H1 (cell line): Measurements from ENCODE around the gene GALK1. TPM values are rescaled to one million over a fixed set of nuclear protein-coding genes. Genes with fewer than 3 reads are reported as not detected.

ENCODE experiments used
- CTCF ChIA-PET: fragments of 300-600 bp; sonication (Branson Sonifier 250); formaldehyde crosslinking; loops from one replicate; lab custom pipeline; 2021; ENCODE audit not compliant: partially characterized antibody; lab: Charles Lee
- POLR2A ChIA-PET: fragments of 300-600 bp; sonication (Branson Sonifier 250); formaldehyde crosslinking; loops from one replicate; lab custom pipeline; 2021; ENCODE audit warnings: inconsistent platforms; ENCODE audit not compliant: partially characterized antibody; lab: Charles Lee
- DNase-seq, 2 experiments: peaks; one replicate each; pipeline versions ENCODE4 v3.0.0 to v3.0.0-alpha.2; 2010 to 2022; ENCODE audit warnings: low spot score in 2 of 2, low read depth in 1 of 2, mixed read lengths in 1 of 2
- FAIRE-seq: peaks from 2 replicates; lab custom pipeline; 2011; peaks lifted over from hg19 to GRCh38; lab: Jason Lieb, UNC
- H2AFZ ChIP-seq: 2 replicates; pipeline ENCODE4 v1.8.1; 2012; ENCODE audit warnings: low read length, inconsistent platforms
- H2AK5ac ChIP-seq: 2 replicates; pipeline ENCODE4 v1.6.1; 2013; ENCODE audit warnings: low read depth, low read length
- H2BK120ac ChIP-seq: replicated peaks from 2 replicates; pipeline ENCODE3; 2013; ENCODE audit warnings: low read depth, low read length, inconsistent platforms
- H2BK12ac ChIP-seq: 2 replicates; pipeline ENCODE4 v1.6.1; 2013; ENCODE audit warnings: low read depth, low read length
- H2BK15ac ChIP-seq: 2 replicates; pipeline ENCODE4 v1.6.1; 2013; ENCODE audit warnings: low read length
- H2BK20ac ChIP-seq: 2 replicates; pipeline ENCODE4 v1.6.1; 2013; ENCODE audit warnings: low read length
- H2BK5ac ChIP-seq: 2 replicates; pipeline ENCODE4 v1.6.1; 2013; ENCODE audit warnings: low read depth, low read length
- H3K14ac ChIP-seq: 2 replicates; pipeline ENCODE4 v1.6.1; 2013; ENCODE audit warnings: inconsistent platforms; ENCODE audit not compliant: insufficient read length
- H3K18ac ChIP-seq: 2 replicates; pipeline ENCODE4 v1.6.1; 2013; ENCODE audit warnings: low read length; ENCODE audit errors: extremely low read depth
- H3K23ac ChIP-seq: 2 replicates; pipeline ENCODE4 v1.6.1; 2013; ENCODE audit warnings: inconsistent platforms; ENCODE audit not compliant: insufficient read length
- H3K23me2 ChIP-seq: 2 replicates; pipeline ENCODE4 v1.6.1; 2013; ENCODE audit warnings: low read depth, low read length
- H3K27ac ChIP-seq: 2 replicates; pipeline ENCODE4 v1.6.1; 2011; ENCODE audit warnings: low read depth, low read length, inconsistent platforms
- H3K27me3 ChIP-seq, 4 experiments: replicated peaks in 1 of 4; 1 replicate in 1 of 4; 2 replicates in 3 of 4; pipeline versions ENCODE4 v1.6.1 to v1.8.1; 2011 to 2013; ENCODE audit warnings: low read length in 3 of 4, mild to moderate bottlenecking in 3 of 4, inconsistent platforms in 2 of 4, mixed read lengths in 2 of 4, moderate library complexity in 1 of 4; ENCODE audit not compliant: control insufficient read depth in 3 of 4, insufficient read depth in 3 of 4; ENCODE audit errors: extremely low read depth in 1 of 4
- H3K36me3 ChIP-seq, 4 experiments: 2 replicates each; pipeline versions ENCODE4 v1.6.1 to v1.8.1; 2011 to 2013; ENCODE audit warnings: mild to moderate bottlenecking in 4 of 4, low read length in 3 of 4, moderate library complexity in 2 of 4, control low read depth in 1 of 4, inconsistent platforms in 1 of 4; ENCODE audit not compliant: insufficient read depth in 4 of 4, control insufficient read depth in 2 of 4
- H3K4ac ChIP-seq: replicated peaks from 2 replicates; pipeline ENCODE3; 2013; ENCODE audit warnings: low read length, low read depth, mixed read lengths, inconsistent platforms; ENCODE audit not compliant: insufficient read length
- H3K4me1 ChIP-seq, 4 experiments: replicated peaks in 1 of 4; 1 replicate in 1 of 4; 2 replicates in 3 of 4; pipeline versions ENCODE4 v1.6.1 to v1.8.1; 2011 to 2013; ENCODE audit warnings: low read length in 3 of 4, inconsistent platforms in 2 of 4, mixed read lengths in 1 of 4; ENCODE audit not compliant: insufficient read depth in 4 of 4, control insufficient read depth in 3 of 4
- H3K4me2 ChIP-seq, 2 experiments: 2 replicates each; pipeline versions ENCODE4 v1.6.1 to v1.8.1; 2011 to 2013; ENCODE audit warnings: low read depth in 2 of 2, low read length in 2 of 2, control low read depth in 1 of 2, inconsistent platforms in 1 of 2, mild to moderate bottlenecking in 1 of 2; ENCODE audit not compliant: insufficient read depth in 1 of 2
- H3K4me3 ChIP-seq, 4 experiments: fragments of 200-600, 300-600 bp in 1 of 4; sonication (generic), shearing (Covaris generic), sonication (Bioruptor Twin) in 1 of 4; 2 replicates each; pipeline versions ENCODE4 v1.5.1 to v1.8.1; 2011 to 2016; ENCODE audit warnings: low read length in 4 of 4, low read depth in 3 of 4, control low read depth in 2 of 4, inconsistent platforms in 2 of 4, mild to moderate bottlenecking in 2 of 4, mixed read lengths in 1 of 4, moderate library complexity in 1 of 4; ENCODE audit not compliant: insufficient read depth in 2 of 4; ENCODE audit errors: extremely low read depth in 1 of 4
- H3K56ac ChIP-seq: replicated peaks from 2 replicates; pipeline ENCODE3; 2013; ENCODE audit warnings: low read depth, mild to moderate bottlenecking, mixed read lengths, low read length, inconsistent platforms; ENCODE audit not compliant: insufficient read length
- H3K79me1 ChIP-seq: 2 replicates; pipeline ENCODE4 v1.6.1; 2013; ENCODE audit warnings: low read depth, low read length, control low read depth
- H3K79me2 ChIP-seq, 2 experiments: 2 replicates each; pipeline versions ENCODE4 v1.6.1 to v1.8.1; 2012 to 2013; ENCODE audit warnings: low read length in 2 of 2, mild to moderate bottlenecking in 2 of 2, inconsistent platforms in 1 of 2; ENCODE audit not compliant: insufficient read depth in 2 of 2, control insufficient read depth in 1 of 2
- H3K9ac ChIP-seq, 4 experiments: replicated peaks in 1 of 4; 1 replicate in 1 of 4; 2 replicates in 3 of 4; pipeline versions ENCODE4 v1.6.1 to v1.8.1; 2011 to 2013; ENCODE audit warnings: low read depth in 3 of 4, low read length in 3 of 4, control low read depth in 2 of 4, mild to moderate bottlenecking in 2 of 4, moderate library complexity in 2 of 4, inconsistent platforms in 1 of 4; ENCODE audit errors: extremely low read depth in 1 of 4
- H3K9me3 ChIP-seq, 2 experiments: 2 replicates each; pipeline versions ENCODE4 v1.6.1 to v1.8.1; 2012 to 2013; ENCODE audit warnings: mild to moderate bottlenecking in 2 of 2, moderate library complexity in 2 of 2, control low read depth in 1 of 2, inconsistent platforms in 1 of 2, low read depth in 1 of 2, low read length in 1 of 2, mixed read lengths in 1 of 2; ENCODE audit not compliant: insufficient read depth in 2 of 2
- H4K20me1 ChIP-seq, 2 experiments: replicated peaks in 1 of 2; 2 replicates each; pipeline versions ENCODE3 to v1.8.1; 2011 to 2013; ENCODE audit warnings: inconsistent platforms in 2 of 2, low read length in 2 of 2, mild to moderate bottlenecking in 1 of 2; ENCODE audit not compliant: insufficient read depth in 2 of 2, control insufficient read depth in 1 of 2
- H4K5ac ChIP-seq: 2 replicates; pipeline ENCODE4 v1.6.1; 2013; ENCODE audit warnings: low read length, low read depth, mixed read lengths, inconsistent platforms; ENCODE audit not compliant: insufficient read length
- H4K8ac ChIP-seq: 2 replicates; pipeline ENCODE4 v1.8.0; 2013; ENCODE audit warnings: mild to moderate bottlenecking, moderate library complexity, low read length, inconsistent platforms; ENCODE audit not compliant: insufficient read depth; ENCODE audit errors: extremely low read depth
- H4K91ac ChIP-seq: replicated peaks from 2 replicates; pipeline ENCODE3; 2013; ENCODE audit warnings: low read length, mixed read lengths, inconsistent platforms; ENCODE audit not compliant: insufficient read length
- BACH1 ChIP-seq: IDR thresholded peaks from 2 replicates; pipeline ENCODE4 v1.6.1; 2012; ENCODE audit warnings: low read length, improper control_type of control experiment
- HDAC2 ChIP-seq, 2 experiments: fragments of 300-600 bp in 1 of 2; sonication (generic) in 1 of 2; IDR thresholded peaks; 2 replicates each; pipeline ENCODE4 v1.6.1; 2011 to 2012; ENCODE audit warnings: low read depth in 2 of 2, low read length in 2 of 2, mild to moderate bottlenecking in 2 of 2, moderate library complexity in 2 of 2, borderline replicate concordance in 1 of 2, inconsistent platforms in 1 of 2
- KDM1A ChIP-seq: fragments of 200-600, 300-600 bp; sonication (generic); IDR thresholded peaks from 2 replicates; pipeline ENCODE4 v1.7.1; 2016; ENCODE audit warnings: mild to moderate bottlenecking, low read length, borderline replicate concordance
- KDM4A ChIP-seq: IDR thresholded peaks from one replicate; pipeline ENCODE4 v1.7.1; 2012; ENCODE audit warnings: low read depth, mild to moderate bottlenecking, moderate library complexity, low read length, inconsistent platforms; ENCODE audit not compliant: severe bottlenecking
- PHF8 ChIP-seq: fragments of 200-600 bp; sonication (generic); conservative IDR thresholded peaks from 2 replicates; pipeline ENCODE4 v1.7.1; 2012; ENCODE audit warnings: low read depth, mild to moderate bottlenecking, inconsistent platforms, low read length, moderate library complexity
- RXRA ChIP-seq: IDR thresholded peaks from 2 replicates; pipeline ENCODE4 v1.6.1; 2011; ENCODE audit warnings: low read depth, mild to moderate bottlenecking, low read length, moderate library complexity; ENCODE audit not compliant: insufficient read depth
- SIN3A ChIP-seq, 2 experiments: IDR thresholded peaks in 1 of 2; conservative IDR thresholded peaks in 1 of 2; 2 replicates each; pipeline ENCODE4 v1.6.1; 2011 to 2012; ENCODE audit warnings: low read length in 2 of 2, improper control_type of control experiment in 1 of 2, low read depth in 1 of 2, mild to moderate bottlenecking in 1 of 2
- WGBS, 2 experiments: shearing (Covaris generic) in 1 of 2; methylation state at CpG; one replicate each; pipeline versions ENCODE4 v1.1.6 to v1.1.7; 2013 to 2015; ENCODE audit warnings: low lambda C conversion rate in 2 of 2, mixed read lengths in 2 of 2, inconsistent platforms in 1 of 2, low coverage in 1 of 2, missing lambda C conversion rate in 1 of 2; ENCODE audit not compliant: insufficient replicate concordance in 2 of 2, insufficient coverage in 1 of 2, insufficient read length in 1 of 2; ENCODE audit errors: extremely low coverage in 1 of 2, missing lambda C conversion rate in 1 of 2; 5-methylcytosine and 5-hydroxymethylcytosine counted together
- long read RNA-seq, 2 experiments: library from RNA in 1 of 2; library from capped mRNA in 1 of 2; stranded (forward); transcript quantifications; one replicate each; pipeline ENCODE4 v2.0.0, GENCODE V29; 2021; ENCODE audit warnings: inconsistent platforms in 1 of 2
- polyA minus RNA-seq, 3 experiments: library from RNA; depleted of rRNA, polyadenylated mRNA; stranded (reverse); fragments of >200 nt; gene quantifications; 1 replicate in 2 of 3; 2 replicates in 1 of 3; pipeline ENCODE4 v1.2.3, GENCODE V29; 2011
- polyA plus RNA-seq, 7 experiments: library from polyadenylated mRNA; depleted of rRNA in 3 of 7; stranded (reverse) in 5 of 7; unstranded in 2 of 7; fragments of >200 nt in 5 of 7; fragments of 200-250 nt in 2 of 7; gene quantifications; 1 replicate in 5 of 7; 2 replicates in 1 of 7; 4 replicates in 1 of 7; pipeline versions ENCODE4 v1.2.1 to v1.2.3, GENCODE V29; 2011 to 2013; ENCODE audit warnings: missing spikeins in 2 of 7, mixed read lengths in 2 of 7
- total RNA-seq: library from RNA; stranded (reverse); fragmentation: NEBNext Ultra II Directional; extraction: Animal tissue kit (Norgen Biotek cat#: 25700); gene quantifications from 2 replicates; pipeline ENCODE4 v1.2.1, GENCODE V29; 2021

GALK1 gene
- 31.0 and 34.1 TPM in 2 replicates for total RNA-seq
- 47.9 and 65.5 TPM in 2 replicates for polyA plus RNA-seq (2011; rRNA removed)
- 44.5 TPM for polyA plus RNA-seq (2011; cell fraction: cytosol; rRNA removed)
- polyA plus RNA-seq (2011; cell fraction: nucleus; rRNA removed): 55.8 TPM
- 16.4 to 35.1 TPM (median 32.3 TPM) in 4 replicates for polyA plus RNA-seq (2012, experiment 1 of 2)
- polyA plus RNA-seq (2012, experiment 2 of 2): 35.2 TPM
- polyA plus RNA-seq (2013, experiment 1 of 2): 21.9 TPM
- polyA plus RNA-seq (2013, experiment 2 of 2): 20.6 TPM
- 12.2 and 12.8 TPM in 2 replicates for polyA minus RNA-seq (2011; rRNA and poly(A)+ RNA removed)
- polyA minus RNA-seq (2011; cell fraction: cytosol; rRNA and poly(A)+ RNA removed): 20.1 TPM
- polyA minus RNA-seq (2011; cell fraction: nucleus; rRNA and poly(A)+ RNA removed): 19.5 TPM
- long read RNA-seq, experiment 1, transcript GALK1-205 (8 exons, 1,866 nt): major isoform, 14 of 23 reads
- long read RNA-seq, experiment 1, partial matches to known transcripts: 9 of 23 reads
- long read RNA-seq, experiment 1, other reads (novel, unspliced or antisense): 0 of 23 reads
- long read RNA-seq, experiment 2: 0 reads

- Histone ChIP-seq H2BK15ac (no peak within 1 kb of the TSS), H2AK5ac (no peak within 1 kb of the TSS), H3K4me1 (peaks cover 0 to 8% (median 6%) of the 10 kb centered on the region in 4 experiments; a peak in 5 of 7 replicates), H3K4ac (no peak within 1 kb of the TSS), H3K14ac (no peak within 1 kb of the TSS), H2BK20ac (no peak within 1 kb of the TSS), H4K20me1 (no peaks in the 10 kb centered on the region), H4K91ac (peak within 1 kb of the TSS; percentile 35), H3K23me2 (peaks cover 3% of the 10 kb centered on the region; the same call in 1 of the 2 replicates), H2BK120ac (no peak within 1 kb of the TSS), H3K27me3 (peaks cover 0 to 2% (median 0%) of the 10 kb centered on the region in 4 experiments; a peak in 1 of 7 replicates), H3K18ac (peak within 1 kb of the TSS; percentile 32; the same call in 1 of the 2 replicates), H2BK5ac (no peak within 1 kb of the TSS), H3K9ac (peak within 1 kb of the TSS in 2 of 4 experiments; percentile 45 to 49; a peak in 4 of 7 replicates), H3K36me3 (no peaks in the 10 kb centered on the region), H3K4me3 (peak within 1 kb of the TSS; percentile 50 to 88 (median 62)), H3K23ac (no peak within 1 kb of the TSS), H3K79me2 (no peaks in the 10 kb centered on the region), H4K5ac (no peak within 1 kb of the TSS), H3K27ac (no peak within 1 kb of the TSS), H3K9me3 (no peaks in the 10 kb centered on the region), H2BK12ac (no peak within 1 kb of the TSS; the same call in 1 of the 2 replicates), H4K8ac (peak within 1 kb of the TSS; percentile 87), H3K79me1 (no peaks in the 10 kb centered on the region), H3K4me2 (peak within 1 kb of the TSS; percentile 26 to 79), H2AFZ (peak within 1 kb of the TSS; percentile 54; the same call in 1 of the 2 replicates), H3K56ac (peak within 1 kb of the TSS; percentile 2)
- WGBS, 2 experiments: 2% methylated on average over 23 of the region's 71 CpGs; no CpG with 5 or more reads in 1 of the 2 experiments
- POLR2A ChIA-PET: interaction anchor here (0.6 to 15.1 kb wide), 8 partner anchors 9 to 309 kb away, joined by 3 to 425 read pairs (median 8); partner anchors contain the start of genes TMEM94 and UNK
- DNase-seq (peak in 1 of 2 experiments; percentile 82), FAIRE-seq (no peak)
- CTCF ChIA-PET: interaction anchor here (0.9 to 19.5 kb wide), 24 partner anchors 13 to 163 kb away, joined by 3 to 359 read pairs (median 4); partner anchors contain the start of gene UNK
- peak; percentile 59; the same call in 1 of the 2 replicates for TF ChIP-seq PHF8
- TF ChIP-seq SIN3A (conservative IDR thresholded peaks at IDR 0.05 in 1 of 2, IDR thresholded peaks at IDR 0.05 in 1 of 2; ENCODE audit: low read depth in 1 of 2, low read length in 2 of 2): peak in 1 of 2 experiments; percentile 28; a peak in 1 of 4 replicates
- TF ChIP-seq HDAC2 (IDR thresholded peaks at IDR 0.05; ENCODE audit: borderline replicate concordance in 1 of 2, low read depth in 2 of 2, low read length in 2 of 2): peak; percentile 45 to 56; a peak in 1 of 4 replicates
- peak; percentile 76 for TF ChIP-seq BACH1
- no peak for TF ChIP-seq RXRA
- peak; percentile 85 for TF ChIP-seq KDM4A
- 0 out of 2 replicates have a peak, but pooled peaks have one; percentile 61 for TF ChIP-seq KDM1A
Measured at GRCh38 chr17:75764711-75765421, at the start of gene GALK1. GALK1 (minus strand) TSS chr17:75765192; CDS start chr17:75765136, 56 bp downstream.
